ENCODE data around the gene COMMD9. TPM values are rescaled to one million over a fixed set of nuclear protein-coding genes. Genes with fewer than 3 reads are reported as not detected.

COMMD9 gene
- total and polyA plus RNA-seq, 2 donors from 2014 or later: 64.7 to 182 TPM

GRCh38 chr11:36265793-36266628, 23.2 kb downstream of the COMMD9 start:
- FAIRE-seq: no peak

GRCh38 chr11:36264973-36265344, 24.3 kb downstream of the COMMD9 start:
- Histone ChIP-seq H3K9ac (ENCODE audit: low read length in 3 of 3) (no peak overlapping the region), H3K9me3 (ENCODE audit: control insufficient read depth in 2 of 3, insufficient read depth in 1 of 3, low read length in 3 of 3) (no peaks in the 10 kb centered on the region), H3K27me3 (ENCODE audit: control insufficient read depth, insufficient read depth, low read length) (no peaks in the 10 kb centered on the region), H3K4me3 (ENCODE audit: low read length in 3 of 3) (no peak overlapping the region), H3K4me1 (ENCODE audit: control insufficient read depth in 2 of 3, insufficient read depth in 2 of 3, low read depth in 1 of 3, low read length in 3 of 3) (peaks cover 0 to 5% (median 2%) of the 10 kb centered on the region in 3 donors), H3K36me3 (ENCODE audit: control insufficient read depth in 2 of 3, insufficient read depth in 3 of 3, low read length in 3 of 3) (no peaks in the 10 kb centered on the region), H3K27ac (ENCODE audit: low read depth in 2 of 2, low read length in 2 of 2) (no peak overlapping the region)
- intact Hi-C loops (cut with DNase I): loop anchor here (5.0 kb wide), 1 partner anchor 648 kb away; the partner anchor contains the start of gene FJX1
- no peak for TF ChIP-seq CTCF (IDR thresholded peaks at IDR 0.05; ENCODE audit: borderline replicate concordance, extremely low read depth, insufficient read depth)
- FAIRE-seq (no peak), DNase-seq (no peak)

More at GRCh38 chr11:36265793-36266628, 23.2 kb downstream of the COMMD9 start:
- Histone ChIP-seq H3K36me3 (ENCODE audit: control insufficient read depth in 2 of 3, insufficient read depth in 3 of 3, low read length in 3 of 3) (peaks cover 0 to 1% (median 0%) of the 10 kb centered on the region in 3 donors), H3K27ac (ENCODE audit: low read depth in 2 of 2, low read length in 2 of 2) (no peak overlapping the region), H3K27me3 (ENCODE audit: control insufficient read depth, insufficient read depth, low read length) (no peaks in the 10 kb centered on the region), H3K4me3 (ENCODE audit: low read length in 3 of 3) (no peak overlapping the region), H3K4me1 (ENCODE audit: control insufficient read depth in 2 of 3, insufficient read depth in 2 of 3, low read depth in 1 of 3, low read length in 3 of 3) (peaks cover 0 to 5% (median 2%) of the 10 kb centered on the region in 3 donors), H3K9ac (ENCODE audit: low read length in 3 of 3) (no peak overlapping the region), H3K9me3 (ENCODE audit: control insufficient read depth in 2 of 3, insufficient read depth in 1 of 3, low read length in 3 of 3) (no peaks in the 10 kb centered on the region)
- peak in 4 of 5 donors; percentile 73 to 87 (median 82) for DNase-seq
- peak; percentile 89 for TF ChIP-seq CTCF (IDR thresholded peaks at IDR 0.05; ENCODE audit: borderline replicate concordance, extremely low read depth, insufficient read depth)
- intact Hi-C loops (cut with DNase I): loop anchor here (5.0 kb wide), 1 partner anchor 649 kb away; the partner anchor contains the start of gene FJX1

- DNase-seq: no peak
- TF ChIP-seq CTCF (IDR thresholded peaks at IDR 0.05; ENCODE audit: borderline replicate concordance, extremely low read depth, insufficient read depth): no peak
- Histone ChIP-seq H3K36me3 (ENCODE audit: control insufficient read depth in 2 of 3, insufficient read depth in 3 of 3, low read length in 3 of 3) (no peaks in the 10 kb centered on the region), H3K27ac (ENCODE audit: low read depth in 2 of 2, low read length in 2 of 2) (no peak overlapping the region), H3K4me3 (ENCODE audit: low read length in 3 of 3) (no peak overlapping the region), H3K9me3 (ENCODE audit: control insufficient read depth in 2 of 3, insufficient read depth in 1 of 3, low read length in 3 of 3) (no peaks in the 10 kb centered on the region), H3K9ac (ENCODE audit: low read length in 3 of 3) (no peak overlapping the region), H3K4me1 (ENCODE audit: control insufficient read depth in 2 of 3, insufficient read depth in 2 of 3, low read depth in 1 of 3, low read length in 3 of 3) (peaks cover 0 to 5% (median 2%) of the 10 kb centered on the region in 3 donors), H3K27me3 (ENCODE audit: control insufficient read depth, insufficient read depth, low read length) (no peaks in the 10 kb centered on the region)
- intact Hi-C loops (cut with DNase I): no loop called here
- FAIRE-seq: no peak
Observed at GRCh38 chr11:36264011-36264972, 24.9 kb downstream of the COMMD9 start.
